GM18951 (cell line): Measurements from ENCODE around the gene CTDSPL2.

Experiments used
- POLR2A ChIP-seq: IDR thresholded peaks from 4 replicates; pipeline ENCODE4 v1.6.1; 2011; ENCODE audit warnings: mild to moderate bottlenecking; ENCODE audit not compliant: insufficient read length, insufficient read depth; ENCODE audit errors: extremely low read depth
- in situ Hi-C: fragments of 300-500 bp; cut with MboI; formaldehyde crosslinking; loops from one replicate; pipeline ENCODE4 v1.12.0; 2022; ENCODE audit warnings: low sequenced_read_pairs, mixed read lengths, inconsistent platforms; ENCODE audit not compliant: unreplicated experiment

The CTDSPL2 gene

GRCh38 chr15:44568338-44568737, 140.9 kb downstream of the CTDSPL2 start:
- in situ Hi-C loops: no loop called here
- no peak for TF ChIP-seq POLR2A

- in situ Hi-C loops: no loop called here
- TF ChIP-seq POLR2A: no peak
Measured at GRCh38 chr15:44569316-44569715, 141.9 kb downstream of the CTDSPL2 start.

- in situ Hi-C loops: no loop called here
- no peak for TF ChIP-seq POLR2A
Measured at GRCh38 chr15:44570361-44570760, 142.9 kb downstream of the CTDSPL2 start.

GRCh38 chr15:44573386-44573785, 146.0 kb downstream of the CTDSPL2 start:
- no peak for TF ChIP-seq POLR2A
- in situ Hi-C loops: no loop called here

- in situ Hi-C loops: loop anchor here (25.0 kb wide), 1 partner anchor 338 kb away; no protein-coding TSS in a partner anchor
Measured at GRCh38 chr15:44574734-44575133, 147.3 kb downstream of the CTDSPL2 start.

More at GRCh38 chr15:44574734-44575133, 147.3 kb downstream of the CTDSPL2 start:
- TF ChIP-seq POLR2A: no peak
